Activated CD8-positive, alpha-beta memory T cell treated with anti-CD3 and anti-CD28 coated beads, Interleukin-2, amount 10 ng/mL, durations not matched to agents 7 days and 5 days (primary cell): ENCODE measurements around the gene HOXD10. TPM values are rescaled to one million over a fixed set of nuclear protein-coding genes. Genes with fewer than 3 reads are reported as not detected.
A peak's percentile ranks its signal among the peaks of the same experiment; 100 is the strongest.

Experiments used
- ATAC-seq: fragments of 150-1000 bp; cut with Tn5 transposase; one replicate; pipeline ENCODE4 v1.10.0; 2021; ENCODE audit warnings: moderate library complexity
- CTCF ChIA-PET: fragments of 350-600 bp; sonication (Branson Sonifier 250); formaldehyde crosslinking; loops from one replicate; lab custom pipeline; 2021; ENCODE audit warnings: antibody characterized with exemption; lab: Charles Lee
- DNase-seq: peaks from one replicate; pipeline ENCODE4 v3.0.0-alpha.2; 2020
- H3K27ac Mint-ChIP-seq: one replicate; pipeline ENCODE4 v1.8.0; 2021; ENCODE audit warnings: mild to moderate bottlenecking, mixed read lengths
- H3K27me3 Mint-ChIP-seq: one replicate; pipeline ENCODE4 v1.8.0; 2021; ENCODE audit warnings: mixed read lengths
- H3K36me3 Mint-ChIP-seq: one replicate; pipeline ENCODE4 v1.8.0; 2021; ENCODE audit warnings: mild to moderate bottlenecking, mixed read lengths
- H3K4me1 Mint-ChIP-seq: one replicate; pipeline ENCODE4 v1.8.0; 2021; ENCODE audit warnings: mixed read lengths
- H3K4me3 Mint-ChIP-seq: one replicate; pipeline ENCODE4 v1.8.0; 2021; ENCODE audit warnings: mild to moderate bottlenecking, moderate library complexity, mixed read lengths
- H3K9me3 Mint-ChIP-seq: one replicate; pipeline ENCODE4 v1.8.0; 2022; ENCODE audit warnings: low read depth, mixed read lengths
- total RNA-seq, 2 experiments: library from RNA; stranded (reverse); gene quantifications; one replicate each; pipeline ENCODE4 v1.2.3, GENCODE V29; 2021

The HOXD10 gene
- total RNA-seq, 2 experiments from 2014 or later, result not detected

DNA sequence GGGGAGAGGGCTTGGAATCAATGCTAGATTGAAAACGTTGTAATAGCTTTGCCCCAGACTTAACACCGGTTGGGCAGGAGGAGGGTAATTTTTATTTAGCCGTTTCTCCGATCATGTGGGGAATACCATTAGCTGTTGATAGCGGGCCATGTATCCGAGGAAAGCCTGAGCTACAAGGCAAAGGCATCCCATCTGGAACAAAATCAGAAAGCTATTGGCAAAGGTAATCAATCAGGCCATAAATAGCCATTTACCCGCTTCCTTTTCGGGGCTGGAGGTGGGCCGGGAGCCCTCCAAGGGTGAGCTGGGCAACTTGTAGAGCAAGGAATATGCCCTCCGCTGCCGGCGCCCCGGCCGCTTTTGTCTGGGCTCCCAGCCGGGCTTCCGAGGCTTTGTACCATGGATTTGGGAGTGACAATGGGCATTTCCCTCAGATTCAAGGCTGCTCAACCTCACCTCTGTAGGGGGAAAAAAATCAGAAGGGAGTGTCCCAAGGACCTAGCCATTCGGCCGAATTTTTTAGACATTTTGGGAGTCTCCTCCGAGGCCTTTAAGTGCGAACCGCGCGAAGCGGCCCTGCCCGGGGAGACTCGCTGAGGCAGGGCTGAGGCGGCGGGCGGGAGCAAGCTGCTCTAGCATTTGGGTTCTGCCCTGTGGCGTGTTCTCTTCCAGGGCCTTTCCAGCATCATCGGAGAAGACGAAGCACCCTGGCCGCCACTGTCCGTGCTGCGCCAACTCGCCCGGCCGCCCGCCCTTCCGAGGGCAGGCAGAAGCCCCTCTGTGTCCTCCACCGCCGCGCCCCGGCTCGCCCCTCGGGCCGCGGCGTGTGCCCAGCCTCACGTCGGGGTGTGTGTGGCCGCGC lies 4.8 kb downstream of the HOXD10 start:
- peaks cover 4% of the 10 kb centered on the region for H3K4me1 Mint-ChIP-seq
- peaks cover 91% of the 10 kb centered on the region for H3K27me3 Mint-ChIP-seq
- no peak overlapping the region for H3K4me3 Mint-ChIP-seq
- no peak for DNase-seq
- CTCF ChIA-PET, result interaction anchor here (1.0 to 1.1 kb wide), 2 partner anchors 8 to 1028 kb away, joined by 3 read pairs; partner anchors contain the start of gene HOXD8
- no peak for ATAC-seq
- no peak overlapping the region for H3K27ac Mint-ChIP-seq
- peaks cover 1% of the 10 kb centered on the region for H3K9me3 Mint-ChIP-seq
- H3K36me3 Mint-ChIP-seq, result no peaks in the 10 kb centered on the region

DNA sequence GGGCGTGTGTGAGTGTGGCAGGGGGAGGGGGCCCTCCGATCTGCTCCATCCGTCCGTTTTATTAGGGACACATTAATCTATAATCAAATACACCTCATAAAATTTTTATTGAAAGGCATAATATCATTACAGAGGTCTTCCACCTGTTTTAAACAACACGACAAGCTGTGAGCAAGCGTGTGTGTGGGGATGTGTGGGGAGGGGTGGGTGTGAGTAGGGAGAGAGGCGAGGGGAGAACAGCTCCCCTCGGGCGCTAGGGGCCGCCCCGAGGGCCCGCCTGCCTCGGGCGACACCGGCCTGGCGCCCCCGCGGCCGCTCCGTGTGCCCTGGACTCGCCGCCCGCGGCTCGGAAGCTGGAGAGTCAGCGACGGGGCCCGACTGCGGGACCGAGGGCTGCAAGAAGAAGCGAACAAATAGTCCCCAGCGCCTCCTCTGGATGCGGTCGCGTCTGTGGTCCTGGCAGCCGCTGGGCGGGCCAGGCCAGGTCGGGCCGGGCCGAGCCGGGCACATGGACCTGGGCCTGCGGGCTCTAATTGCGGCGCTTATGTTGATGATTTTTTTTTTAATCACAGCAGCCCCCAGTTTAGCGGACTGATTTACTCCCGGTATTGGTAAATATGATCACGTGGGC lies 5.6 kb downstream of the HOXD10 start:
- CTCF ChIA-PET, result interaction anchor here (1.0 kb wide), 1 partner anchor 1027 kb away, joined by 3 read pairs; no protein-coding TSS in a partner anchor
- Mint-ChIP-seq H3K36me3 (no peaks in the 10 kb centered on the region), H3K4me1 (peaks cover 4% of the 10 kb centered on the region), H3K4me3 (no peak overlapping the region), H3K27ac (no peak overlapping the region), H3K27me3 (peaks cover 91% of the 10 kb centered on the region), H3K9me3 (peaks cover 1% of the 10 kb centered on the region)
- no peak for ATAC-seq
- DNase-seq, result no peak

DNA sequence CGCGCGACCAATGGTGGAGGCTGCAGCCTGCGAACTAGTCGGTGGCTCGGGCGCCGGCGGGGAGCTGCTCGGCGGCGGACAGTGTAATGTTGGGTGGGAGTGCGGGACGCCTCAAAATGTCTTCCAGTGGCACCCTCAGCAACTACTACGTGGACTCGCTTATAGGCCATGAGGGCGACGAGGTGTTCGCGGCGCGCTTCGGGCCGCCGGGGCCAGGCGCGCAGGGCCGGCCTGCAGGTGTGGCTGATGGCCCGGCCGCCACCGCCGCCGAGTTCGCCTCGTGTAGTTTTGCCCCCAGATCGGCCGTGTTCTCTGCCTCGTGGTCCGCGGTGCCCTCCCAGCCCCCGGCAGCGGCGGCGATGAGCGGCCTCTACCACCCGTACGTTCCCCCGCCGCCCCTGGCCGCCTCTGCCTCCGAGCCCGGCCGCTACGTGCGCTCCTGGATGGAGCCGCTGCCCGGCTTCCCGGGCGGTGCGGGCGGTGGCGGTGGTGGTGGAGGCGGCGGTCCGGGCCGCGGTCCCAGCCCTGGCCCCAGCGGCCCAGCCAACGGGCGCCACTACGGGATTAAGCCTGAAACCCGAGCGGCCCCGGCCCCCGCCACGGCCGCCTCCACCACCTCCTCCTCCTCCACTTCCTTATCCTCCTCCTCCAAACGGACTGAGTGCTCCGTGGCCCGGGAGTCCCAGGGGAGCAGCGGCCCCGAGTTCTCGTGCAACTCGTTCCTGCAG lies 6.3 kb downstream of the HOXD10 start, which contains the start of gene HOXD9:
Gene HOXD9 (plus strand): TSS at position 37 of the 728 bp plus-strand sequence. CDS start 50 bp downstream, at position 87.
- Mint-ChIP-seq H3K36me3 (no peaks in the 10 kb centered on the region), H3K4me3 (no peak within 1 kb of the TSS), H3K27ac (peak within 1 kb of the TSS; percentile 27), H3K27me3 (peaks cover 91% of the 10 kb centered on the region), H3K9me3 (peaks cover 1% of the 10 kb centered on the region), H3K4me1 (peaks cover 4% of the 10 kb centered on the region)
- CTCF ChIA-PET, result interaction anchor here (1.0 kb wide), 1 partner anchor 1026 kb away, joined by 3 read pairs; no protein-coding TSS in a partner anchor
- ATAC-seq, result no peak
- no peak for DNase-seq

DNA sequence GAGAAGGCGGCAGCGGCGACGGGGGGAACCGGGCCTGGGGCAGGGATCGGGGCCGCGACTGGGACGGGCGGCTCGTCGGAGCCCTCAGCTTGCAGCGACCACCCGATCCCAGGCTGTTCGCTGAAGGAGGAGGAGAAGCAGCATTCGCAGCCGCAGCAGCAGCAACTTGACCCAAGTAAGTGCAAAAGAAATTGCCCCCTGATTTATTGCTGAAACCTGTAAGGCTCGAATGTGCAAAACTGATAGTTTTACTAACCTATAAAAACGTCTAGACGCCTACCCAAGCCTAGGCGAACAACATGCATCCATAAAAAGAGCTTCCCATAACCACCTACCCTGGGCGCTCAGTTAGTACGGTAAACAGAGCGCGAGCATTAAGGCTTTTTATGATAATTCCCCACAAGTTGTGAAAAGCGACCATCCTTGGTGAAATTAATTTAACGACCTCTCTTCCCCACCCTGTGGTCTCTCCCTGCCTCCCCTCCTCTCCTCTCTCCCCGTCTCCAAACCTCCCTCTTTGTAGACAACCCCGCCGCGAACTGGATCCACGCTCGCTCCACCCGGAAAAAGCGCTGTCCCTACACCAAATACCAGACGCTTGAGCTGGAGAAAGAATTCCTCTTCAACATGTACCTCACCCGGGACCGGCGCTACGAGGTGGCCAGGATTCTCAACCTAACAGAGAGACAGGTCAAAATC lies 7.0 kb downstream of the HOXD10 start:
- CTCF ChIA-PET, result no interaction called here
- Mint-ChIP-seq H3K36me3 (peaks cover 3% of the 10 kb centered on the region), H3K27ac (peak overlapping the region; percentile 27), H3K27me3 (peaks cover 91% of the 10 kb centered on the region), H3K4me3 (no peak overlapping the region), H3K9me3 (peaks cover 1% of the 10 kb centered on the region), H3K4me1 (peaks cover 5% of the 10 kb centered on the region)
- DNase-seq (no peak), ATAC-seq (no peak)

DNA sequence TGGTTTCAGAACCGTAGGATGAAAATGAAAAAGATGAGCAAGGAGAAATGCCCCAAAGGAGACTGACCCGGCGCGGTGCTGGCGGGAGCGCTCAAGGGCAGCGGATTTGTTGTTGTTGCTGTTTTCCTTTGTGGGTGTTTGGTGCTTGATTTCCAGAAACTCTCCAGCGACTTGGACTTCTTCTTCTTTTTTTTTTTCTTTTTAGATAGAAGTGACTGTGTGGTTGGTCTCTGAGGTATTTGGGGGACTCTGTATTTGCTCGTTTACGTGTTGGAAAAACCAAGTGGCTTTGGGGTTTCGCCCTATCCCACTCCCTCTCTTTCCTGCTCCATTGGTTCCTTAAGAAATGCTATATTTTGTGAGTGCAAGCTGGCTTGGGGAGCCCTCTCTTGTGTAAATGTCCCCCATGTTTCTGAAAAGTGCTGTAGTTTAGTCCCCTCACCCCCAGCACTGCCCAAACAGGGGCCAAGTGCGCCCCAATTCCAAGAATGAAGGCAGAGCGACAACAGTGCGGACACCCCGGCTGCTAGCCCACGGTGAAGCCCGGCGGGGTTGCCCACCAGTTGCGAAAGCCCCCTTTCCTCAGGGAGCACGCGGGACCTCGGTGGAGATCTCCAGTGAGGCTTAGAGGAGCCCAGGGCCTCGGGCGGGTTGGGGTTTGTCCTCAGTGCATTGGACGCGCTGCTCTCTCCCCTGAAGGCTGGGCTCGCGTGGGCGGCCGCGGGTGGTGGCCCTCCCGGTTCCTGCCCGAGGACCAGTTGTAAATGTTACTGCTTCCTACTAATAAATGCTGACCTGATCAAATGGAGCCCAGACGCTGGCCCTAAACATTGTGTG lies 7.8 kb downstream of the HOXD10 start:
- peaks cover 4% of the 10 kb centered on the region for H3K36me3 Mint-ChIP-seq
- DNase-seq (no peak), ATAC-seq (no peak)
- no peaks in the 10 kb centered on the region for H3K9me3 Mint-ChIP-seq
- H3K4me1 Mint-ChIP-seq, result peaks cover 2% of the 10 kb centered on the region
- peaks cover 92% of the 10 kb centered on the region for H3K27me3 Mint-ChIP-seq
- CTCF ChIA-PET, result interaction anchor here (3.1 kb wide), 1 partner anchor 1023 kb away, joined by 28 read pairs; no protein-coding TSS in a partner anchor
- no peak overlapping the region for H3K27ac Mint-ChIP-seq
- no peak overlapping the region for H3K4me3 Mint-ChIP-seq

DNA sequence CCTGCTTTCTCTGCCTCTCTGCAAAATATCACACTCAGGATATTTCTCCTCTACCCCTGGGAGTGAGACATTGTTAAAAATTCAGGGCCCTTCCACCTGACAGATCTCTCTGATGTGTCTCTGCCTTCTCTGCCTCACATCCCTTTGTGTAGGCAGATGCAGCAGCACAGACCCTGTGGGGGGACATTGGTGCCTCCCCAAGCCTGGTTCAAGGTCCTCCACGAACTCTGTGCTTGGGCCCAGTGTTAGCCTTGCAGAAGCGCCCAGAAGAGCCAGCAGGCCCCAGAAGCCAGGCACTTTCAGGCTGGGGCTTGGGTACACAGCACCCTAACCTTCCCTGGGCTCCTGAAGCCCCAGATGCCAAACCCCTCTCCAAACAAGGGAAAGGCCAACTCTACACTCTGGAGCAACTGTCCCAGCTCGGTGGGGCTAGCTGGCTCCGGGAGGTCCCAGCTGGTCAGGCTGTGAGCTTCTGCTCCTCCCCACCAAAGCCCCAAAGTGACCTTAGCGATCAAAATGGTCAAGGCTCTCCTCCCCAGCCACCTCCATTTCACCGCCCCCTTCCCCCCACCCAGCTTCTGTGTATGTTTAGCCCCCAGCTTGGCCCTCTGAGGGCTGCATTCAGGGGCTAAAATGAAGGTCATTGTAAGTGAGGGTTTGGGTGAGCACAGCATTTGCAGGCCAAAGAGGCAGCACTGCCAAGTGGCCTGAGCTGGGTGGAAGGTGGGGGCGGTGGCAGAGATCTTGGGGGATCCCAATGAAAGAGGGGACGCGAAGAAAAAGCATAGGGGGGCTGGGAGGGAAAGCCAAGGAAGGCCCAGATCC lies 8.6 kb downstream of the HOXD10 start:
- Mint-ChIP-seq H3K36me3 (peaks cover 4% of the 10 kb centered on the region), H3K4me3 (no peak overlapping the region), H3K27me3 (peaks cover 87% of the 10 kb centered on the region), H3K9me3 (no peaks in the 10 kb centered on the region), H3K27ac (no peak overlapping the region), H3K4me1 (peaks cover 2% of the 10 kb centered on the region)
- DNase-seq (no peak), ATAC-seq (no peak)
- CTCF ChIA-PET, result interaction anchor here (1.0 to 3.4 kb wide), 7 partner anchors 15 to 1023 kb away, joined by 3 to 32 read pairs (median 5); no protein-coding TSS in a partner anchor

DNA sequence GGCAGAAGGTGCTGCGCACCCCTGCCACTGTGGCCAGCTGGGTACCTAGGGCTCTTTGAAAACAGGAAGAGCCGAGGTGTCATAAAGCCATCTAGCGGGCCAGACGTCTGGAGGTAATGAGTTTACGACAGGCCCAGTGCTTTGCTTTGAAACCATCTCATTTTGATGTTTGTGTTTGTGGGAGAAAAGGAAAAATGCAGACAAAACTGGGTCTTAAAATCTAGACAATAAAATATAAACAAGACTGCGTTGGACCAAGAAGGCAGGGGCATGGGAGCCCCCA lies 9.1 kb downstream of the HOXD10 start:
- Mint-ChIP-seq H3K9me3 (no peaks in the 10 kb centered on the region), H3K27me3 (peaks cover 84% of the 10 kb centered on the region), H3K36me3 (peaks cover 4% of the 10 kb centered on the region), H3K27ac (no peak overlapping the region), H3K4me3 (no peak overlapping the region), H3K4me1 (peaks cover 4% of the 10 kb centered on the region)
- no peak for DNase-seq
- no peak for ATAC-seq
- CTCF ChIA-PET, result interaction anchor here (1.0 to 3.5 kb wide), 9 partner anchors 15 to 1022 kb away, joined by 3 to 32 read pairs (median 10); no protein-coding TSS in a partner anchor

DNA sequence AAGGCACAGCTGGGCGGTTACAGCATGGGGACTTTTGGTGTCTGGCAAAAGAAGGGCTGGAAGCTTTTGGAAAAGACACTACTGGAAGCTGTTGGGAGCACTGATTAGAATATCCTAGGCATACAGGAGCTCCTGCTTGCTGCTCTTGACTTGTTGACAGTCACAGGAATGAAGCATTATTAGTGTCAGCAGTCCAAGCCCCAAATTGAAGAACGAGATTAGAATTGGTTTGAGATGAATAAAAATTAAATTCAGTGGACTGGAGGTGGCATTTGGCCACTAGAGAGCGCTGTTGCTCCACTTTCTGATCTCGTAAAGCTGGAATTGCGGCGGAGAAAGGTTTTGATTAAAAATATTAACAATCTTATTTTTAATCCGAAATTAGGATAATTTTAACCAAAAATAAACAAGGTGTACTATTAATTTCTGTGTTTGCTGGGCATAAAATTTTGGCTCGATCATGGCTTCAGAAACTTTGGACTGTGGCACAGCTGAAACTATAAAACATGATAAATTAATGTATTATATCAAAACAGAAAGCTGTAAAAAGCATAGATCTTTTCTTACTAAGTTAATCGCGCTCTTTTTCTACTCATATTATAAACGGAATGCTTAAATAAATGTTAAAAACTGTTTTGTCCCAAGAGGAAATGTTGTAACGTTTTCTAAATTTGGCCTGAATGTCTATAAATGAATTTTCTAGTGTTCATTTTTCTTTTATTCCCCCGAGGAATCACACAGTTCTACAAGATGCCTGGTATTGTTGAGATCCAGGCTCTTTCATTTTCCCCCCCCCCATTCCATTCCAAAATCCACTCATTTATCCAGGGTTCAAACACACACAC lies 10.6 kb downstream of the HOXD10 start:
- Mint-ChIP-seq H3K36me3 (peaks cover 4% of the 10 kb centered on the region), H3K27ac (no peak overlapping the region), H3K4me1 (peaks cover 7% of the 10 kb centered on the region), H3K9me3 (no peaks in the 10 kb centered on the region), H3K4me3 (no peak overlapping the region), H3K27me3 (peaks cover 84% of the 10 kb centered on the region)
- DNase-seq, result peak; percentile 68
- ATAC-seq, result no peak
- CTCF ChIA-PET, result interaction anchor here (0.7 to 3.5 kb wide), 33 partner anchors 9 to 1023 kb away, joined by 3 to 32 read pairs (median 4); no protein-coding TSS in a partner anchor

DNA sequence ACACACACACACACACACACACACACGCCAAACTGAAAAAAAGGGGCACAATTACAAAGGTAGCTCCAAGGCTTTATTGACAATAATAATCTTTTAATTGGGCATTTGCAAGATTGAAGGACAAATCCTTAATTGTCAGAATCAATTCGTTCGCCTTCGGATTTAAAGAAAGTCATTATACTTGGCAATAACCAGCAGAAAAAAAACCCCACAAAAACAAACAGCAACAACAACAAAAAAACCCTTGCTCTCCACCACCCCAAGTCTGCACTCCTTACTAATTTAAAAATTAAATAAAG lies 11.1 kb downstream of the HOXD10 start:
- Mint-ChIP-seq H3K9me3 (no peaks in the 10 kb centered on the region), H3K27ac (peak overlapping the region; percentile 66), H3K4me3 (no peak overlapping the region), H3K36me3 (peaks cover 4% of the 10 kb centered on the region), H3K27me3 (peaks cover 86% of the 10 kb centered on the region), H3K4me1 (peaks cover 10% of the 10 kb centered on the region)
- ATAC-seq, result no peak
- CTCF ChIA-PET, result interaction anchor here (0.8 to 3.5 kb wide), 17 partner anchors 9 to 1020 kb away, joined by 3 to 32 read pairs (median 6); no protein-coding TSS in a partner anchor
- DNase-seq, result no peak

DNA sequence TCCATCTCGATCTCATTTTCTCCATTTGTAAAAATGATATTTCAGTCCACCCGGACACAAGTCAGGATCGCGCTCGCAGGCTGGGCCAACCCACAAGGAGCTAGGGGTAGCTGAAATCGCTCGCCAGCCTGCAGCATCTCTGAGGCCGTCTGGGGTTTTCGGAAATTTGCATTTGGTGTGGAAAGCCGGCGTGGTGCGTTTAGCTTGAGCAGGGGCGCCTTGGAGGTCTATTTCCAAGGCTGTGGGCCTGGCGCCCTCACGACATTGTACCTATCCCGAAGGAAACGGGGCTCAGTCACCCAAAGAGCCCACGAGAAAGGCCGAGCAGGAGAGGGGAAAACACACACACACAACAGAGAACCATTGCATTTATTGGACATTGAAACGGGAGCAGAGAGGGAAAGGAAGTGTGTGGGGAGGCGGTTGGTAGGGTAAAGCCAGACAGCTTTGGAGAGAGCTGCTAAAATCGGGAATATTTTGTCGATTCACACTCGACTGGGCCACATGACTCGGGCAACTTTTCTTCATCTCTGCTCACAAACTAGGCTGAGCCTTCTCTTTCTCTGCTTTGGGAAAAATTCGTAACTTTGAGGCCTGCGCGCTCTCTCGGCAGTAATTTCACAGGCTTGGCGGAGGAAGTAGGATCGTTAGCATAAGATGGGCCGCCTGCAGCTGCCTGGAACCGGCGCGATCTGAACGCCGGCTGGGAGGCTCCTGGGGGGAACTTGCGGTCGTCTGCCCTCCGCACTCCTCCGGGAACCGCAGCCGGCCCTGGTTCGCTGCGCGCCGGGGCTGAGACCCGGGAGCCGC lies 11.8 kb downstream of the HOXD10 start:
- Mint-ChIP-seq H3K4me3 (peak overlapping the region; percentile 39), H3K27ac (peak overlapping the region; percentile 66), H3K36me3 (peaks cover 4% of the 10 kb centered on the region), H3K4me1 (peaks cover 10% of the 10 kb centered on the region), H3K27me3 (peaks cover 89% of the 10 kb centered on the region), H3K9me3 (no peaks in the 10 kb centered on the region)
- DNase-seq, result no peak
- CTCF ChIA-PET, result interaction anchor here (0.9 to 3.5 kb wide), 12 partner anchors 8 to 1020 kb away, joined by 3 to 32 read pairs (median 7); no protein-coding TSS in a partner anchor
- no peak for ATAC-seq
